ENCODE data around the gene STRIT1.
"Not testable (repeated sequence)": the region's sequence is repeated elsewhere in the genome, so short reads cannot be mapped to it uniquely, and the experiment has no call there.

STRIT1 gene

GRCh38 chr3:155270485-155271342, 22.8 kb downstream of the STRIT1 start:
- no peak for DNase-seq (ENCODE audit: low read depth)

GRCh38 chr3:155270063-155270462, 23.4 kb downstream of the STRIT1 start:
- DNase-seq (ENCODE audit: low read depth), result no peak

GRCh38 chr3:155262855-155263254, 30.6 kb downstream of the STRIT1 start:
- not testable (repeated sequence) for DNase-seq (ENCODE audit: low read depth)

GRCh38 chr3:155262295-155262694, 31.2 kb downstream of the STRIT1 start:
- DNase-seq (ENCODE audit: low read depth), result no peak

GRCh38 chr3:155254445-155254844, 39.0 kb downstream of the STRIT1 start:
- DNase-seq (ENCODE audit: low read depth), result no peak

GRCh38 chr3:155252535-155252934, 40.9 kb downstream of the STRIT1 start:
- no peak for DNase-seq (ENCODE audit: low read depth)

GRCh38 chr3:155252021-155252420, 41.5 kb downstream of the STRIT1 start:
- DNase-seq (ENCODE audit: low read depth), result no peak

- DNase-seq (ENCODE audit: low read depth), result no peak
Observed at GRCh38 chr3:155248531-155249187, 44.8 kb downstream of the STRIT1 start.

GRCh38 chr3:155244699-155245098, 48.8 kb downstream of the STRIT1 start:
- no peak for DNase-seq (ENCODE audit: low read depth)

- no peak for DNase-seq (ENCODE audit: low read depth)
Observed at GRCh38 chr3:155244216-155244615, 49.3 kb downstream of the STRIT1 start.

GRCh38 chr3:155243512-155243921, 50.0 kb downstream of the STRIT1 start:
- DNase-seq (ENCODE audit: low read depth), result no peak

GRCh38 chr3:155242342-155242741, 51.1 kb downstream of the STRIT1 start:
- DNase-seq (ENCODE audit: low read depth), result no peak

GRCh38 chr3:155241579-155241978, 51.9 kb downstream of the STRIT1 start:
- no peak for DNase-seq (ENCODE audit: low read depth)
